Measurements from ENCODE around the gene CORO2B. TPM values are rescaled to one million over a fixed set of nuclear protein-coding genes. Genes with fewer than 3 reads are reported as not detected.

CORO2B gene
- total and polyA plus RNA-seq, 2 experiments from 2014 or later = 1.6 to 4.6 TPM

DNA sequence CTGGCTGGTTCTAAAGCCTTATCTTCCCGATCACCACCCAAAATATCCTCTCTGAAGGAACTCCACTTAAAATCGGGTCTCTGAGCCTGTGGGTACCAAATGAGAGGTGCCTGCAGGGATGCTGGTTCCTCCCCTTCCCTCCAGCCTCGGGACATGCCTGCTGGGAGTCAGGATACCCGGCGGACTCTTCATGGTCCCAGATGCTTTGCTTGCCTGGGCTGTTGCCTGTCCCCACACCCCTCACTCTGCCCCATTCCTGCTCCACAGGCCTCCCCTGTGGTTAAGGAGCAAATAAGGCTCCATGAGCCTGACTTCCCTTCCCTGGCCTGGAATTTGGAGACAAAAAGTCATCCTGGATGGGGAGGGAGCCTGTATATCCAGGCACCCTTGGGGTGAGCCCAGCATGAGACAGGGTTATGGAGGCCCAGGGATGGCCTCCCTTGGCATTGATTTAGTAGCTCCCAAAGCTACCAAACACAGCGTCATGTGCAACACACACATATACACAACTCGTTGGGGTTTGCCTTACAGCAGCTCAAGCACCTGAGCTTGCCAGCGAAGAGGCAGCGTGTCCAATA, 12.3 kb upstream of the CORO2B start:
- no peaks in the 10 kb centered on the region for H3K27me3 Mint-ChIP-seq (ENCODE audit: insufficient read depth, low read depth, poor library complexity)
- H3K36me3 ChIP-seq (ENCODE audit: insufficient read depth) = no peaks in the 10 kb centered on the region

DNA sequence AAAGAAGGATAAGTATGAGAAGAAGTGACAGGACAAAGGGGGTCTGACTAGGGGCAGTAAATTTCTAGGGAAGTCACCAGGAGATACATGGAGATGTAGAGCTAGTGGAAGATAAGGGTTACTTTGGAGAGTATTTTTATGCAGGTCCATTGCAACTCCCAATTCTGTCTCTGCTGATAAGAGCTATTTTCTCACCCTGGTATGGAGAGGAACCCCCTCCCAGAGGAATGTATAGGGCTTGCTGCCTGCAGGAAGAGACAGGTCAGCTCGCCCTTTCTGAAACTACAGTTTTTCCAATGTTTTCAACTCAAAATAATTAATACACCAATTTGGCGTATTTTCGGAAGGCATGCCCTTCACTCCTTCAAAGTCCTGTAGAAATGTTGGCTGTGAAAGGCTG, 11.4 kb upstream of the CORO2B start:
- Histone ChIP-seq H3K4me2 (no peak overlapping the region), H3K4me3 (no peak overlapping the region), H2AFZ (no peak overlapping the region), H3F3A (replicated peaks; ENCODE audit: low read depth) (peaks cover 5% of the 10 kb centered on the region; the same call in 1 of the 2 replicates), H3K27ac (ENCODE audit: low read depth) (no peak overlapping the region), H3K4me1 (ENCODE audit: insufficient read depth) (peaks cover 30% of the 10 kb centered on the region), H3K27me3 (ENCODE audit: insufficient read depth) (no peaks in the 10 kb centered on the region), H3K79me2 (replicated peaks; ENCODE audit: insufficient read depth) (no peaks in the 10 kb centered on the region), H3K9me2 (ENCODE audit: insufficient read depth) (no peaks in the 10 kb centered on the region), H3K36me3 (ENCODE audit: insufficient read depth) (no peaks in the 10 kb centered on the region), H4K20me1 (replicated peaks; ENCODE audit: insufficient read depth) (no peaks in the 10 kb centered on the region)
- TF ChIP-seq, protein P1, sequence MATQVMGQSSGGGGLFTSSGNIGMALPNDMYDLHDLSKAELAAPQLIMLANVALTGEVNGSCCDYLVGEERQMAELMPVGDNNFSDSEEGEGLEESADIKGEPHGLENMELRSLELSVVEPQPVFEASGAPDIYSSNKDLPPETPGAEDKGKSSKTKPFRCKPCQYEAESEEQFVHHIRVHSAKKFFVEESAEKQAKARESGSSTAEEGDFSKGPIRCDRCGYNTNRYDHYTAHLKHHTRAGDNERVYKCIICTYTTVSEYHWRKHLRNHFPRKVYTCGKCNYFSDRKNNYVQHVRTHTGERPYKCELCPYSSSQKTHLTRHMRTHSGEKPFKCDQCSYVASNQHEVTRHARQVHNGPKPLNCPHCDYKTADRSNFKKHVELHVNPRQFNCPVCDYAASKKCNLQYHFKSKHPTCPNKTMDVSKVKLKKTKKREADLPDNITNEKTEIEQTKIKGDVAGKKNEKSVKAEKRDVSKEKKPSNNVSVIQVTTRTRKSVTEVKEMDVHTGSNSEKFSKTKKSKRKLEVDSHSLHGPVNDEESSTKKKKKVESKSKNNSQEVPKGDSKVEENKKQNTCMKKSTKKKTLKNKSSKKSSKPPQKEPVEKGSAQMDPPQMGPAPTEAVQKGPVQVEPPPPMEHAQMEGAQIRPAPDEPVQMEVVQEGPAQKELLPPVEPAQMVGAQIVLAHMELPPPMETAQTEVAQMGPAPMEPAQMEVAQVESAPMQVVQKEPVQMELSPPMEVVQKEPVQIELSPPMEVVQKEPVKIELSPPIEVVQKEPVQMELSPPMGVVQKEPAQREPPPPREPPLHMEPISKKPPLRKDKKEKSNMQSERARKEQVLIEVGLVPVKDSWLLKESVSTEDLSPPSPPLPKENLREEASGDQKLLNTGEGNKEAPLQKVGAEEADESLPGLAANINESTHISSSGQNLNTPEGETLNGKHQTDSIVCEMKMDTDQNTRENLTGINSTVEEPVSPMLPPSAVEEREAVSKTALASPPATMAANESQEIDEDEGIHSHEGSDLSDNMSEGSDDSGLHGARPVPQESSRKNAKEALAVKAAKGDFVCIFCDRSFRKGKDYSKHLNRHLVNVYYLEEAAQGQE (IDR thresholded peaks at IDR 0.05; ENCODE audit: unreplicated experiment) = no peak
- TF ChIP-seq EZH2 (IDR thresholded peaks at IDR 0.05; ENCODE audit: low read depth, unreplicated experiment) (no peak), EZH2phosphoT487 (IDR thresholded peaks at IDR 0.05; ENCODE audit: unreplicated experiment) (no peak), NANOG (IDR thresholded peaks at IDR 0.05; ENCODE audit: borderline replicate concordance) (no peak)
- TF ChIP-seq, protein P2, sequence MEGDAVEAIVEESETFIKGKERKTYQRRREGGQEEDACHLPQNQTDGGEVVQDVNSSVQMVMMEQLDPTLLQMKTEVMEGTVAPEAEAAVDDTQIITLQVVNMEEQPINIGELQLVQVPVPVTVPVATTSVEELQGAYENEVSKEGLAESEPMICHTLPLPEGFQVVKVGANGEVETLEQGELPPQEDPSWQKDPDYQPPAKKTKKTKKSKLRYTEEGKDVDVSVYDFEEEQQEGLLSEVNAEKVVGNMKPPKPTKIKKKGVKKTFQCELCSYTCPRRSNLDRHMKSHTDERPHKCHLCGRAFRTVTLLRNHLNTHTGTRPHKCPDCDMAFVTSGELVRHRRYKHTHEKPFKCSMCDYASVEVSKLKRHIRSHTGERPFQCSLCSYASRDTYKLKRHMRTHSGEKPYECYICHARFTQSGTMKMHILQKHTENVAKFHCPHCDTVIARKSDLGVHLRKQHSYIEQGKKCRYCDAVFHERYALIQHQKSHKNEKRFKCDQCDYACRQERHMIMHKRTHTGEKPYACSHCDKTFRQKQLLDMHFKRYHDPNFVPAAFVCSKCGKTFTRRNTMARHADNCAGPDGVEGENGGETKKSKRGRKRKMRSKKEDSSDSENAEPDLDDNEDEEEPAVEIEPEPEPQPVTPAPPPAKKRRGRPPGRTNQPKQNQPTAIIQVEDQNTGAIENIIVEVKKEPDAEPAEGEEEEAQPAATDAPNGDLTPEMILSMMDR (conservative IDR thresholded peaks at IDR 0.05; ENCODE audit: low read depth in 2 of 2) = no peak
- TF ChIP-seq, protein P3, sequence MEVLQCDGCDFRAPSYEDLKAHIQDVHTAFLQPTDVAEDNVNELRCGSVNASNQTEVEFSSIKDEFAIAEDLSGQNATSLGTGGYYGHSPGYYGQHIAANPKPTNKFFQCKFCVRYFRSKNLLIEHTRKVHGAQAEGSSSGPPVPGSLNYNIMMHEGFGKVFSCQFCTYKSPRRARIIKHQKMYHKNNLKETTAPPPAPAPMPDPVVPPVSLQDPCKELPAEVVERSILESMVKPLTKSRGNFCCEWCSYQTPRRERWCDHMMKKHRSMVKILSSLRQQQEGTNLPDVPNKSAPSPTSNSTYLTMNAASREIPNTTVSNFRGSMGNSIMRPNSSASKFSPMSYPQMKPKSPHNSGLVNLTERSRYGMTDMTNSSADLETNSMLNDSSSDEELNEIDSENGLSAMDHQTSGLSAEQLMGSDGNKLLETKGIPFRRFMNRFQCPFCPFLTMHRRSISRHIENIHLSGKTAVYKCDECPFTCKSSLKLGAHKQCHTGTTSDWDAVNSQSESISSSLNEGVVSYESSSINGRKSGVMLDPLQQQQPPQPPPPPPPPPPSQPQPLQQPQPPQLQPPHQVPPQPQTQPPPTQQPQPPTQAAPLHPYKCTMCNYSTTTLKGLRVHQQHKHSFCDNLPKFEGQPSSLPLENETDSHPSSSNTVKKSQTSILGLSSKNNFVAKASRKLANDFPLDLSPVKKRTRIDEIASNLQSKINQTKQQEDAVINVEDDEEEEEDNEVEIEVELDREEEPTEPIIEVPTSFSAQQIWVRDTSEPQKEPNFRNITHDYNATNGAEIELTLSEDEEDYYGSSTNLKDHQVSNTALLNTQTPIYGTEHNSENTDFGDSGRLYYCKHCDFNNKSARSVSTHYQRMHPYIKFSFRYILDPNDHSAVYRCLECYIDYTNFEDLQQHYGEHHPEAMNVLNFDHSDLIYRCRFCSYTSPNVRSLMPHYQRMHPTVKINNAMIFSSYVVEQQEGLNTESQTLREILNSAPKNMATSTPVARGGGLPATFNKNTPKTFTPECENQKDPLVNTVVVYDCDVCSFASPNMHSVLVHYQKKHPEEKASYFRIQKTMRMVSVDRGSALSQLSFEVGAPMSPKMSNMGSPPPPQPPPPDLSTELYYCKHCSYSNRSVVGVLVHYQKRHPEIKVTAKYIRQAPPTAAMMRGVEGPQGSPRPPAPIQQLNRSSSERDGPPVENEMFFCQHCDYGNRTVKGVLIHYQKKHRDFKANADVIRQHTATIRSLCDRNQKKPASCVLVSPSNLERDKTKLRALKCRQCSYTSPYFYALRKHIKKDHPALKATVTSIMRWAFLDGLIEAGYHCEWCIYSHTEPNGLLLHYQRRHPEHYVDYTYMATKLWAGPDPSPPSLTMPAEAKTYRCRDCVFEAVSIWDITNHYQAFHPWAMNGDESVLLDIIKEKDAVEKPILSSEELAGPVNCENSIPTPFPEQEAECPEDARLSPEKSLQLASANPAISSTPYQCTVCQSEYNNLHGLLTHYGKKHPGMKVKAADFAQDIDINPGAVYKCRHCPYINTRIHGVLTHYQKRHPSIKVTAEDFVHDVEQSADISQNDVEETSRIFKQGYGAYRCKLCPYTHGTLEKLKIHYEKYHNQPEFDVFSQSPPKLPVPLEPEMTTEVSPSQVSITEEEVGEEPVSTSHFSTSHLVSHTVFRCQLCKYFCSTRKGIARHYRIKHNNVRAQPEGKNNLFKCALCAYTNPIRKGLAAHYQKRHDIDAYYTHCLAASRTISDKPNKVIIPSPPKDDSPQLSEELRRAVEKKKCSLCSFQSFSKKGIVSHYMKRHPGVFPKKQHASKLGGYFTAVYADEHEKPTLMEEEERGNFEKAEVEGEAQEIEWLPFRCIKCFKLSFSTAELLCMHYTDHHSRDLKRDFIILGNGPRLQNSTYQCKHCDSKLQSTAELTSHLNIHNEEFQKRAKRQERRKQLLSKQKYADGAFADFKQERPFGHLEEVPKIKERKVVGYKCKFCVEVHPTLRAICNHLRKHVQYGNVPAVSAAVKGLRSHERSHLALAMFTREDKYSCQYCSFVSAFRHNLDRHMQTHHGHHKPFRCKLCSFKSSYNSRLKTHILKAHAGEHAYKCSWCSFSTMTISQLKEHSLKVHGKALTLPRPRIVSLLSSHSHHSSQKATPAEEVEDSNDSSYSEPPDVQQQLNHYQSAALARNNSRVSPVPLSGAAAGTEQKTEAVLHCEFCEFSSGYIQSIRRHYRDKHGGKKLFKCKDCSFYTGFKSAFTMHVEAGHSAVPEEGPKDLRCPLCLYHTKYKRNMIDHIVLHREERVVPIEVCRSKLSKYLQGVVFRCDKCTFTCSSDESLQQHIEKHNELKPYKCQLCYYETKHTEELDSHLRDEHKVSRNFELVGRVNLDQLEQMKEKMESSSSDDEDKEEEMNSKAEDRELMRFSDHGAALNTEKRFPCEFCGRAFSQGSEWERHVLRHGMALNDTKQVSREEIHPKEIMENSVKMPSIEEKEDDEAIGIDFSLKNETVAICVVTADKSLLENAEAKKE (CRISPR knock-in tag; IDR thresholded peaks at IDR 0.05) = no peak
- DNase-seq (ENCODE audit: low spot score) (no peak), ATAC-seq (peak; percentile 19; the same call in 2 of the 3 replicates)
- H3K9me3 Mint-ChIP-seq = no peaks in the 10 kb centered on the region
- H3K4me1 Mint-ChIP-seq = peaks cover 42% of the 10 kb centered on the region
- no peak overlapping the region for H3K27ac Mint-ChIP-seq
- no peaks in the 10 kb centered on the region for H3K36me3 Mint-ChIP-seq (ENCODE audit: low read depth)
- no peak overlapping the region for H3K4me3 Mint-ChIP-seq
- no peaks in the 10 kb centered on the region for H3K27me3 Mint-ChIP-seq (ENCODE audit: insufficient read depth, low read depth, poor library complexity)

More for the DNA sequence above, 12.3 kb upstream of the CORO2B start:
- Histone ChIP-seq H3K4me1 (ENCODE audit: insufficient read depth) (peaks cover 25% of the 10 kb centered on the region), H3K4me2 (no peak overlapping the region), H3F3A (replicated peaks; ENCODE audit: low read depth) (peaks cover 5% of the 10 kb centered on the region; the same call in 1 of the 2 replicates), H4K20me1 (replicated peaks; ENCODE audit: insufficient read depth) (no peaks in the 10 kb centered on the region), H3K4me3 (no peak overlapping the region), H2AFZ (no peak overlapping the region), H3K27ac (ENCODE audit: low read depth) (no peak overlapping the region), H3K27me3 (ENCODE audit: insufficient read depth) (no peaks in the 10 kb centered on the region), H3K79me2 (replicated peaks; ENCODE audit: insufficient read depth) (no peaks in the 10 kb centered on the region), H3K9me2 (ENCODE audit: insufficient read depth) (no peaks in the 10 kb centered on the region)
- ATAC-seq = peak; percentile 48
- Mint-ChIP-seq H3K4me1 (peaks cover 37% of the 10 kb centered on the region), H3K36me3 (ENCODE audit: low read depth) (0 out of 3 replicates have a peak, but pooled peaks cover 3% of the 10 kb centered on the region), H3K27ac (no peak overlapping the region), H3K4me3 (no peak overlapping the region), H3K9me3 (peaks cover 3% of the 10 kb centered on the region; the same call in 1 of the 3 replicates)
- TF ChIP-seq CREB1 (CRISPR knock-in tag; IDR thresholded peaks at IDR 0.05; ENCODE audit: low read depth) (no peak), EZH2phosphoT487 (IDR thresholded peaks at IDR 0.05; ENCODE audit: unreplicated experiment) (no peak)
- TF ChIP-seq, protein P4, sequence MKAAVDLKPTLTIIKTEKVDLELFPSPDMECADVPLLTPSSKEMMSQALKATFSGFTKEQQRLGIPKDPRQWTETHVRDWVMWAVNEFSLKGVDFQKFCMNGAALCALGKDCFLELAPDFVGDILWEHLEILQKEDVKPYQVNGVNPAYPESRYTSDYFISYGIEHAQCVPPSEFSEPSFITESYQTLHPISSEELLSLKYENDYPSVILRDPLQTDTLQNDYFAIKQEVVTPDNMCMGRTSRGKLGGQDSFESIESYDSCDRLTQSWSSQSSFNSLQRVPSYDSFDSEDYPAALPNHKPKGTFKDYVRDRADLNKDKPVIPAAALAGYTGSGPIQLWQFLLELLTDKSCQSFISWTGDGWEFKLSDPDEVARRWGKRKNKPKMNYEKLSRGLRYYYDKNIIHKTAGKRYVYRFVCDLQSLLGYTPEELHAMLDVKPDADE (IDR thresholded peaks at IDR 0.05) = no peak
- no peak for DNase-seq (ENCODE audit: low spot score)

Measured in GM23338 (cell line).